A549 (cell line): ENCODE measurements around the gene MICOS13. TPM values are rescaled to one million over a fixed set of nuclear protein-coding genes. Genes with fewer than 3 reads are reported as not detected.

Experiments
- ATAC-seq, 2 experiments: fragments of 200-7000 bp in 1 of 2; fragments of >200 bp in 1 of 2; cut with Nextera tagmentation in 1 of 2; cut with Tn5 transposase in 1 of 2; 3 replicates each; pipeline versions ENCODE4 v1.8.0 to v1.9.1; 2018 to 2020; ENCODE audit warnings: mild to moderate bottlenecking in 1 of 2, moderate library complexity in 1 of 2
- CTCF ChIA-PET: fragments of 300-600 bp; sonication (Branson Sonifier 250); formaldehyde crosslinking; extraction: SDS; loops from one replicate; lab custom pipeline; 2021; ENCODE audit warnings: antibody characterized with exemption, inconsistent platforms; lab: Yijun Ruan, JAX
- POLR2A ChIA-PET: fragments of 350-600 bp; formaldehyde crosslinking; extraction: SDS; loops from one replicate; lab custom pipeline; 2021; ENCODE audit warnings: antibody characterized with exemption, inconsistent platforms; lab: Yijun Ruan, JAX
- DNase-seq, 2 experiments: peaks; one replicate each; pipeline versions ENCODE4 v3.0.0 to v3.0.0-alpha.2; 2011 to 2016; ENCODE audit warnings: low read depth in 1 of 2, low spot score in 1 of 2
- FAIRE-seq: peaks from 2 replicates; lab custom pipeline; 2011; peaks lifted over from hg19 to GRCh38; lab: Jason Lieb, UNC
- H3K27ac ChIP-seq, 2 experiments: fragments of >200 bp; sonication (Bioruptor Twin); formaldehyde crosslinking; 3 replicates each; pipeline ENCODE4 v1.5.1; 2016 to 2017
- H3K4me1 ChIP-seq: fragments of >200 bp; sonication (Bioruptor Twin); formaldehyde crosslinking; 3 replicates; pipeline ENCODE4 v1.6.1; 2016
- H3K4me2 ChIP-seq: fragments of >200 bp; sonication (Bioruptor Twin); formaldehyde crosslinking; 3 replicates; pipeline ENCODE4 v1.6.1; 2016
- H3K4me3 ChIP-seq: fragments of >200 bp; sonication (Bioruptor Twin); formaldehyde crosslinking; 3 replicates; pipeline ENCODE4 v1.5.1; 2016
- H3K9me3 ChIP-seq: fragments of >200 bp; sonication (Bioruptor Twin); formaldehyde crosslinking; 3 replicates; pipeline ENCODE4 v1.6.1; 2016
- ATOH8 ChIP-seq: fragments of 250-450 bp; sonication (Bioruptor Pico); IDR thresholded peaks from 2 replicates; pipeline ENCODE4 v1.5.0; 2020; ENCODE audit warnings: low read depth, mild to moderate bottlenecking, moderate library complexity
- CBX2 ChIP-seq: fragments of 200-600 bp; sonication (generic); IDR thresholded peaks from 2 replicates; pipeline ENCODE4 v1.6.1; 2016; ENCODE audit warnings: low read depth, mild to moderate bottlenecking, borderline replicate concordance
- CBX8 ChIP-seq: fragments of 200-600 bp; sonication (generic); IDR thresholded peaks from 2 replicates; pipeline ENCODE4 v1.6.1; 2016
- CEBPB ChIP-seq, 2 experiments: fragments of >200 bp in 1 of 2; sonication (Bioruptor Twin) in 1 of 2; formaldehyde crosslinking in 1 of 2; IDR thresholded peaks; 2 replicates each; pipeline ENCODE4 v1.6.1; 2012 to 2016
- CTCF ChIP-seq: fragments of >200 bp; sonication (Bioruptor Twin); formaldehyde crosslinking; IDR thresholded peaks from 3 replicates; pipeline ENCODE4 v1.5.1; 2016
- E2F6 ChIP-seq: IDR thresholded peaks from 2 replicates; pipeline ENCODE4 v1.6.1; 2012; ENCODE audit warnings: low read depth, borderline replicate concordance
- EP300 ChIP-seq, 2 experiments: fragments of >200 bp; sonication (Bioruptor Twin); formaldehyde crosslinking; IDR thresholded peaks; 2 replicates in 1 of 2; 3 replicates in 1 of 2; pipeline ENCODE4 v1.6.1; 2016 to 2017
- FOSB ChIP-seq: fragments of 250-450 bp; sonication (Bioruptor Pico); IDR thresholded peaks from 2 replicates; pipeline ENCODE4 v1.5.0; 2020; ENCODE audit warnings: mild to moderate bottlenecking, moderate library complexity
- FOXS1 ChIP-seq: fragments of 250-450 bp; sonication (Bioruptor Pico); IDR thresholded peaks from 2 replicates; pipeline ENCODE4 v1.5.0; 2020; ENCODE audit warnings: mild to moderate bottlenecking, moderate library complexity
- GATA3 ChIP-seq: IDR thresholded peaks from 2 replicates; pipeline ENCODE4 v1.6.1; 2012; ENCODE audit warnings: borderline replicate concordance
- HEYL ChIP-seq: fragments of 250-450 bp; sonication (Bioruptor Pico); IDR thresholded peaks from 2 replicates; pipeline ENCODE4 v1.8.0; 2021; ENCODE audit warnings: mild to moderate bottlenecking, moderate library complexity
- HMGXB4 ChIP-seq: fragments of 250-450 bp; sonication (Bioruptor Pico); IDR thresholded peaks from 2 replicates; pipeline ENCODE4 v1.5.0; 2021; ENCODE audit warnings: mild to moderate bottlenecking, moderate library complexity, borderline replicate concordance
- HOXA7 ChIP-seq: fragments of 250-450 bp; sonication (Bioruptor Pico); IDR thresholded peaks from 2 replicates; pipeline ENCODE4 v1.5.0; 2020; ENCODE audit warnings: mild to moderate bottlenecking, moderate library complexity
- JUN ChIP-seq, 2 experiments: fragments of >200 bp; sonication (Bioruptor Twin); formaldehyde crosslinking; IDR thresholded peaks; 2 replicates in 1 of 2; 3 replicates in 1 of 2; pipeline ENCODE4 v1.6.1; 2016 to 2017
- POLR2A ChIP-seq: IDR thresholded peaks from 2 replicates; pipeline ENCODE4 v1.6.1; 2012; ENCODE audit warnings: mild to moderate bottlenecking, low read length
- RARB ChIP-seq: fragments of 250-450 bp; sonication (Bioruptor Pico); IDR thresholded peaks from 2 replicates; pipeline ENCODE4 v1.8.0; 2021; ENCODE audit warnings: mild to moderate bottlenecking, moderate library complexity
- RCOR1 ChIP-seq: fragments of 150-350 bp; IDR thresholded peaks from 2 replicates; pipeline ENCODE4 v1.6.1; 2014; ENCODE audit warnings: antibody characterized with exemption, low read length, low read depth
- REST ChIP-seq: fragments of 200-600 bp; sonication (generic); IDR thresholded peaks from 2 replicates; pipeline ENCODE4 v1.6.1; 2016; ENCODE audit warnings: antibody characterized with exemption, mild to moderate bottlenecking, moderate library complexity
- RNF2 ChIP-seq: fragments of 200-600 bp; sonication (generic); IDR thresholded peaks from 2 replicates; pipeline ENCODE4 v1.6.1; 2016; ENCODE audit warnings: low read depth, mild to moderate bottlenecking, antibody characterized with exemption, moderate library complexity, borderline replicate concordance
- SMC3 ChIP-seq: fragments of >200 bp; sonication (Bioruptor Twin); formaldehyde crosslinking; IDR thresholded peaks from 3 replicates; pipeline ENCODE4 v1.6.1; 2018; ENCODE audit warnings: inconsistent platforms
- SREBF2 ChIP-seq: fragments of 450-650 bp; IDR thresholded peaks from 2 replicates; pipeline ENCODE4 v1.6.1; 2014; ENCODE audit warnings: mild to moderate bottlenecking, moderate library complexity
- TP53 ChIP-seq: fragments of 250-450 bp; sonication (Bioruptor Pico); IDR thresholded peaks from 2 replicates; pipeline ENCODE4 v1.5.0; 2021; ENCODE audit warnings: mild to moderate bottlenecking, moderate library complexity
- ZC3H11A ChIP-seq: fragments of 450-650 bp; IDR thresholded peaks from 2 replicates; pipeline ENCODE4 v1.6.1; 2014; ENCODE audit warnings: antibody characterized with exemption, mild to moderate bottlenecking
- ZSCAN20 ChIP-seq: fragments of 250-450 bp; sonication (Bioruptor Pico); IDR thresholded peaks from 2 replicates; pipeline ENCODE4 v1.8.0; 2022; ENCODE audit warnings: mild to moderate bottlenecking, moderate library complexity
- WGBS: methylation state at CpG from one replicate; pipeline ENCODE4 v1.1.6; 2017; ENCODE audit errors: missing lambda C conversion rate; 5-methylcytosine and 5-hydroxymethylcytosine counted together
- polyA plus RNA-seq, 4 experiments: library from polyadenylated mRNA; depleted of rRNA in 3 of 4; stranded (reverse); fragments of >200 nt; fragmentation: RNase III in 1 of 4; extraction: RNeasy Plus Mini Kit Qiagen cat#74134 plus additional on column Dnase treatment in 1 of 4; gene quantifications; 2 replicates in 3 of 4; 3 replicates in 1 of 4; pipeline ENCODE4 v1.2.3, GENCODE V29; 2011 to 2017

MICOS13 gene
- polyA plus RNA-seq, 2 of the 4 experiments (the other 2 are of a cell fraction), result 20.5 to 48.8 TPM

GRCh38 chr19:5671600-5671999, 8.7 kb downstream of the MICOS13 start (continued):
- no peak for TF ChIP-seq REST
- TF ChIP-seq FOSB (CRISPR knock-in tag), result no peak
- no peak for TF ChIP-seq EP300 (IDR thresholded peaks at IDR 0.05)
- TF ChIP-seq RARB, result no peak
- TF ChIP-seq, all 56 proteins: peak for 0

GRCh38 chr19:5669212-5669611, 11.1 kb downstream of the MICOS13 start:
- WGBS, result 88% methylated on average over 9 of the region's 11 CpGs
- TF ChIP-seq FOXS1 (CRISPR knock-in tag) (no peak), FOSB (CRISPR knock-in tag) (no peak), E2F6 (no peak), HOXA7 (CRISPR knock-in tag) (no peak), ZC3H11A (no peak), ZSCAN20 (CRISPR knock-in tag) (no peak), CBX8 (no peak), RCOR1 (no peak), JUN (IDR thresholded peaks at IDR 0.05) (no peak), POLR2A (no peak), CTCF (no peak), TP53 (no peak), HEYL (CRISPR knock-in tag) (no peak), CBX2 (no peak), RARB (no peak)
- ChIA-PET CTCF (interaction anchor here (1.1 kb wide), 1 partner anchor 14 kb away, joined by 3 read pairs; no protein-coding TSS in a partner anchor), POLR2A (no interaction called here)
- H3K27ac ChIP-seq, result no peak overlapping the region
- H3K9me3 ChIP-seq, result no peaks in the 10 kb centered on the region
- DNase-seq, result no peak
- peaks cover 14% of the 10 kb centered on the region for H3K4me1 ChIP-seq
- no peak overlapping the region for H3K4me3 ChIP-seq
- no peak overlapping the region for H3K4me2 ChIP-seq
- FAIRE-seq, result no peak
- ATAC-seq, result no peak

- FAIRE-seq, result no peak
Observed at GRCh38 chr19:5667751-5668271, 12.5 kb downstream of the MICOS13 start.

More at GRCh38 chr19:5667751-5668271, 12.5 kb downstream of the MICOS13 start:
- TF ChIP-seq GATA3 (no peak), RNF2 (no peak), ATOH8 (CRISPR knock-in tag) (no peak), SREBF2 (no peak), SMC3 (no peak), HMGXB4 (CRISPR knock-in tag) (no peak), CEBPB (IDR thresholded peaks at IDR 0.05) (no peak)
- 0 out of 6 replicates have a peak, but pooled peaks have one; percentile 11 to 19 for ATAC-seq
- peaks cover 14% of the 10 kb centered on the region for H3K4me1 ChIP-seq
- no peak overlapping the region for H3K27ac ChIP-seq
- POLR2A ChIA-PET, result no interaction called here
- no peak overlapping the region for H3K4me3 ChIP-seq
- no peaks in the 10 kb centered on the region for H3K9me3 ChIP-seq
- CTCF ChIA-PET, result no interaction called here
- no peak for DNase-seq
- 91% methylated on average over 7 of the region's 22 CpGs for WGBS
- H3K4me2 ChIP-seq, result no peak overlapping the region
